T-helper 1 cell treated with Interleukin-12 subunit alpha and Interleukin-12 subunit beta and Interleukin-4 antibody, amounts not matched to agents 30 μg/mL and 1 μg/mL, for 36 hours (primary cell): ENCODE measurements around the gene TNFRSF19.

Source experiments
- H3K27ac Mint-ChIP-seq: one replicate; pipeline ENCODE4 v1.8.0; 2021; ENCODE audit warnings: mild to moderate bottlenecking, mixed read lengths
- H3K27me3 Mint-ChIP-seq: one replicate; pipeline ENCODE4 v1.8.0; 2021; ENCODE audit warnings: low read depth, mixed read lengths
- H3K36me3 Mint-ChIP-seq: one replicate; pipeline ENCODE4 v1.8.0; 2021; ENCODE audit warnings: low read depth, mixed read lengths
- H3K4me1 Mint-ChIP-seq: one replicate; pipeline ENCODE4 v1.8.0; 2021; ENCODE audit warnings: low read depth, mixed read lengths
- H3K4me3 Mint-ChIP-seq: one replicate; pipeline ENCODE4 v1.8.0; 2021; ENCODE audit warnings: mild to moderate bottlenecking, moderate library complexity, mixed read lengths
- H3K9me3 Mint-ChIP-seq: one replicate; pipeline ENCODE4 v1.8.0; 2021; ENCODE audit warnings: mixed read lengths

Gene TNFRSF19

DNA sequence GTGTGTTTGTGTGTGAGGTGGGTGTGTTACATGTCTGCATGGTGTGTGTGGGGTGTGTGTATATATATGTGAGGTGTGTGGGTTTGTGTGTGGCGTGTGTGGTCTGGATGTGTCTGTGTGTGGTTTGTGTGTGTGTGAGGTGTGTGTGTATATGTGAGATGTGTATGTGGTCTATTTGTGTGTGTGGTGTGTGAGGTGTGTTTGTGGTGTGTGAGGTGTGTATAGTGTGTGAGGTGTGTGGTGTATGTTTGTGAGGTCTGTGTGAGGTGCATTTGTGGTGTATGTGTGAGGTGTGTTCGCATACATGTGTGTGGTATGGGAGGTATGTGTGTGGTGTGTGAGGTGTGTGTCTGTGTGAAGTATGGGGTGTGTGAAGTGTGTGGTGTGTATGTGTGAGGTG, 12.5 kb upstream of the TNFRSF19 start:
- H3K9me3 Mint-ChIP-seq: no peaks in the 10 kb centered on the region

DNA sequence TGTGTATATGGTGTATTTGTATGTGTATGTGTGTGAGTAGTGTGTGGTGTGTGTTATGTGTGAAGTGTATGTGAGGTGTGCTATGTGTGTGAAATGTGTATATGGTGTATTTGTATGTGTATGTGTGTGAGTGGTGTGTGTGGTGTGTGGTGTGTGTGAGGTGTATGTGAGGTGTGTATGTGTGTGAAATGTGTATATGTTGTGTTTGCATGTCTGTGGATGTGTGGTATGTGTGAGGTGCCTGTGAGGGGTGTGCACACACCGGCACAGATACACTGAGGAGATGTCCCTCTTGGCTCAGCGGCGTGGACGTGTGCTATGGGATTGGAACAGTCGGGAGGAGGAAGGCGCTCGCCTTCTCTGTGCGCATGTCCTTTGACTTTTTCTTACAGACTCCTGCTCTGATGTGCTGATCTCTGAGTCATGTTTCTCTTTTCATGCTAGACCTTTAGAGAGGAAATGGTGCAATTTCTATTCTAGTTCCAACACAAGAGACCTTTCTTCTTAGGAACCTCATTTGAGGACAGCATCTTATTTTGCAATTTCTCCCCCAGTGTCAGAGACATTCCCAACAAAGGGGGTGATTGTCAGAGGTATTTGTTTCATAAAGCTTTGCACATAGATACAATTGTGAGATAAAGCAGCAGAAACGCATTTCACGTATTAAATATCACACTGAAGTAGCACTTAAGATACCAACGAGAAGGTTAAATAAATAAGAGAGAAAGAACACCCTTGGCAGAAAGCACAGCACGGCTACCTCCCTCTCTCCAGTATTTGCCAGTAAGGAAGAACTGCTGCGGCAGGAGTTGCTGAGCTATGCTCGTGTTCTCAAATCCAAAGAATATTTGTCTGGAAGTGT, 11.3 kb upstream of the TNFRSF19 start:
- Mint-ChIP-seq H3K27me3 (no peaks in the 10 kb centered on the region), H3K36me3 (no peaks in the 10 kb centered on the region), H3K27ac (no peak overlapping the region), H3K4me3 (no peak overlapping the region), H3K9me3 (no peaks in the 10 kb centered on the region), H3K4me1 (no peaks in the 10 kb centered on the region)

More for the DNA sequence above, 12.5 kb upstream of the TNFRSF19 start:
- Mint-ChIP-seq H3K27ac (no peak overlapping the region), H3K4me3 (no peak overlapping the region), H3K36me3 (no peaks in the 10 kb centered on the region), H3K4me1 (no peaks in the 10 kb centered on the region), H3K27me3 (no peaks in the 10 kb centered on the region)

DNA sequence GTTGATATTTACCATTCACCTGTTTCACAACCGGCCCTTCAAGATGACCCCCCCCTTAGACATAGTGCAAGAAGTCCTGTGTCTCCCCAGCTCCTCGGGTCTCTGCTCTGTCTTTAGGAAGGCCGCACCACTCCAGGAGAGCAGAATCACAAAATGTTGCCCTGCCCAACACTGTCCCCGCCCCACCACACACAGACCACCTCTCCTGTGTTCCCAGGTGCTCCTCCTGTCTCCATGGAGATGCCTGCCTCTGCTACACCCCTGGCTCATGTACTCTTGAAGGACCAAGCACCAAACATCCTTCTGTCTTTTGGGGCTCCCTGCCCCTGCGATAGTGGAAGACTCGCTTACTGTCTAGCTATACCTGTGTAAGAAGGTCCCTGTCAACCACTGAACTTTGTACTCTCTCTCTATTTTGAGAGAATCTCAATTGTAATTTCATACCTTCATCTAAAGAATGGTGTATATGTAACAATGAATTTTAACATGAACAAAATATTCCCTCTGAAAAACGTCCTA, 9.6 kb upstream of the TNFRSF19 start:
- Mint-ChIP-seq H3K27ac (no peak overlapping the region), H3K4me3 (no peak overlapping the region), H3K9me3 (no peaks in the 10 kb centered on the region), H3K4me1 (no peaks in the 10 kb centered on the region), H3K36me3 (no peaks in the 10 kb centered on the region), H3K27me3 (peaks cover 4% of the 10 kb centered on the region)

DNA sequence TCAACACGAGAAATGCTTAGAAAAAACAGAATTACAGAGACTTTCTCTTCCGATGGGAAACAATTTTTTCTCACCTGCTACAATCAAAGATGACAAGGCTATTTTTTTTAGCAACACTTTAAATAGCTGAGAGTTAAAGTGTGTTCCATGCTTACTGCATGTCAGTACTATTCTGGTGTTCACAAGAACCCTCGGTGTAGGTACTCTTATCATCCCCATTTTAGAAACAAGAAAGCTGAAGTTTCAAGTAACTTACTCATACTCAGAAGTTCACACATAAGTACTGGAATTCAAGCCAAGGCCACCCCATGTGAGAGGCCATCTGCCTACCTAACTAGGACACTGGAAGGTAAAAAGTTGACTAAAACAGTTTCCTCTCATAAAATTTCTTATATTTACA, 9.0 kb upstream of the TNFRSF19 start:
- Mint-ChIP-seq H3K9me3 (no peaks in the 10 kb centered on the region), H3K4me1 (no peaks in the 10 kb centered on the region), H3K36me3 (no peaks in the 10 kb centered on the region), H3K27ac (no peak overlapping the region), H3K27me3 (peaks cover 10% of the 10 kb centered on the region), H3K4me3 (no peak overlapping the region)

DNA sequence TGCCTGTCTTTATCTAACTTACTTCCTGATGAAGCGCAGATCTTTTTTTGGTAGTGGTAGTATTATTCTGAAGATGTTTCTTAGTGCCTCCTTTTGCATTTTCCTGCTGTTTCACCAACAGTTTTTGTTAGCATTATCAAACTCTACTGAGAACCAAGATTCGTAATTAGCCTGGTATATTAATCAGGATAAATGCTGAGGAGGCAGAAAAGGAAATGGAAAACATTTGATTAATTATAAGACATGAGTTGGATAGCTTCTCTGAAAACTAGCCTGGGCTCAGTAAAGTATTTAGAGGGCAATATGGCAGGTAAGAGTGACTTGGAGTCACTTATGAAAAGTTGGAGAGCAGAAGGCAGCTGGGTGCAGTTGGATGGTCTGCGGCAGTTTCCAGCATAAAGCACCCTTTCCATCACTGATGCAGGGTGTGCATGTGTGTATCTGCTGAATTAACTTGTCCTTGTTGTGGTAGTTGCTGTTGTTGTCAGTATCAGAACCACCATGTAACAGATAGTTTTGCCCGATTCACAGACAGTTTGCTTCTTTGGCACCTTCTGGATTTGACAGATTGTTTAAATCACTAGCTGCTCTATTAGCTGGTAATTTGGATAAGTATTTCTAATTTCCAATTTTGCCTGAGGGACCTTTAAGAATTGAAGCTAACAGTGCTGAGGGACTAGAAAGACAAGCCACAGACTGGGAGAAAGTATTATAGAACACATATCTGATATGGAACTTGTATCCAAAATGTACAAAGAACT, 6.9 kb upstream of the TNFRSF19 start:
- H3K4me1 Mint-ChIP-seq: no peaks in the 10 kb centered on the region
- no peaks in the 10 kb centered on the region for H3K9me3 Mint-ChIP-seq
- H3K27me3 Mint-ChIP-seq: peaks cover 21% of the 10 kb centered on the region
- no peak overlapping the region for H3K27ac Mint-ChIP-seq
- no peaks in the 10 kb centered on the region for H3K36me3 Mint-ChIP-seq
- H3K4me3 Mint-ChIP-seq: no peak overlapping the region

DNA sequence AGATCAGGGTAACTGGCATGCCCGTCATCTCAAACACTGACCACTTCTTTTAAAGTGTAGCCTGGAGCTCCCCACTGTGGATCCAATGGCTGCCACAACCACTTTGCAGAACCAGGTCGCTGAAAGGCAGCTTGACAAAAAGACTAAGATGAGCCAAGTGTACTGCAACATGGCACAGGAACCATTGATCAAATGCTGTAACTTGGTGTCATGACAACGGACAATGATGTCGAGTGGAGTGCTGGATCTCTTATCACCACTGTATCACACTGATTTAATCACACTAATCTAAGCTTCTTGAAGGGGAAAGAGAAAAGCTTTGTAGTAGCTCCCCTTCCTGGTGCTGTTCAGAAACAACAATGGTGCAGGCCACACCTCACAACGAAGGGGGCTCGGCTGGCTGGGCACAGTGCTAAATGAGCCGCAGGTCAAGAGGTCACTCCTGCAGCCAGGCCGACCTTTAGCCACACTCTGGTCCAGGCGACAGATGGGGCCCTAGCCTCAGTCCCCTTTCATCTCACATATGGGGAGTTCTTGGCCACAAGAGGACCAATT, 2.2 kb upstream of the TNFRSF19 start:
- Mint-ChIP-seq H3K4me3 (no peak overlapping the region), H3K9me3 (no peaks in the 10 kb centered on the region)

DNA sequence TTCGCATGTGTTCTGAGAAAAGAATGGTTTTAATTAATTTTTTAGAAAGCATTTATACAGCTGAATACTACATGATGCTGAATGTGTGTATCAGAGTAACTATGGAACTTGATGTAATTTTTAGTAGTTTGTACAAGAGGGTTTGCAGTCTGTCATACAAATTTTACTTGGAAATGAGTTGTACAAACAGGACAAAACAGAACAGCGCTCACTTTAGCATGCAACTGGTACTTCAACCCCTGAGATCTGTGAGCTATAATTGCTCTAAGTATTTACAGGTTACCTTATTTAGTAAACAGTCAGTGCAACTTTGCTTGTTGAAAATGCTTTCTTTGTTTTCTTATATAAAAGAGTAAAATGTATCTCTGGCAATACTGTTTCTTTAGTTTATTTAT, 706 bp downstream of the TNFRSF19 start:
- peaks cover 68% of the 10 kb centered on the region for H3K27me3 Mint-ChIP-seq
- H3K36me3 Mint-ChIP-seq: no peaks in the 10 kb centered on the region
- no peaks in the 10 kb centered on the region for H3K9me3 Mint-ChIP-seq
- H3K4me1 Mint-ChIP-seq: no peaks in the 10 kb centered on the region
- no peak overlapping the region for H3K27ac Mint-ChIP-seq
- no peak overlapping the region for H3K4me3 Mint-ChIP-seq

More for the DNA sequence above, 2.2 kb upstream of the TNFRSF19 start:
- H3K27me3 Mint-ChIP-seq: peaks cover 55% of the 10 kb centered on the region
- no peak overlapping the region for H3K27ac Mint-ChIP-seq
- H3K36me3 Mint-ChIP-seq: no peaks in the 10 kb centered on the region
- H3K4me1 Mint-ChIP-seq: no peaks in the 10 kb centered on the region

DNA sequence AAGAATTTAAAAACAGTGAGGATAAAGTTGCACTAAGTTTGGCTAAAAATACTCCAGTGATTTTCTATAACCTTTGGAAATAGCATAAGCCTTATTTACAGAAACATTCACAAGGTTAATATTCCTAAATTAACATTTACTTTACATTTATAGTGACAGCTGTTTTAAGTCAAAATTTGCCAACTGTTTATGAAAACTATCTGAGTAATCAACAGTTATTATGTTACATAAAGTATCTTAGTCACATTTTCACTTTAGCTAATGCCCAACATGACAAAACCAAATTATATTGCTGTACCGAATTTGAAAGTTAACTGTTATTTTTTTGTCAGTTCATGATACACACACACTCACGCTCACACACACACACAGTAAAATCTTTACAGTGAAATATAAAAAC, 1.2 kb downstream of the TNFRSF19 start:
- Mint-ChIP-seq H3K9me3 (no peaks in the 10 kb centered on the region), H3K36me3 (no peaks in the 10 kb centered on the region), H3K27me3 (peaks cover 68% of the 10 kb centered on the region), H3K4me3 (no peak overlapping the region), H3K27ac (no peak overlapping the region), H3K4me1 (no peaks in the 10 kb centered on the region)

DNA sequence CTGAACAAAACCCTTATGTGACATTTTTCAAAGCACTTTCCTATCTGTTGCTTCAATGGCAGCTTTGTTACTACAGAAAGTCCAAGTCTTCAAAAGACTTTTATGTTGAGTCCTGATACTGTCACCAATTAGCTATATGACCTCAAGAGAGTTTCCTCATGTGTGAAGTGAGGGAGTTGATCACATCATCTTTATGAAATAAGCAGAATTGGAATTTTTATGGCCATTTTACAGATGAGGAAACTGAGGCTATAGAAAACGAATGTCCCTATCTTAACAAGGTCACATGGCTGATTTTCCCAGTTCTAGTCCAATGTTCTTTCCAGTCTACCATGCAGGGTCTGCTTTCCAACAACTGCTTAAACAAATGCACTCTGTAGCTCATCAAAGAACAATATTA, 2.6 kb downstream of the TNFRSF19 start:
- Mint-ChIP-seq H3K9me3 (no peaks in the 10 kb centered on the region), H3K36me3 (peaks cover 2% of the 10 kb centered on the region), H3K4me3 (no peak overlapping the region), H3K4me1 (peaks cover 4% of the 10 kb centered on the region), H3K27me3 (peaks cover 74% of the 10 kb centered on the region), H3K27ac (no peak overlapping the region)

DNA sequence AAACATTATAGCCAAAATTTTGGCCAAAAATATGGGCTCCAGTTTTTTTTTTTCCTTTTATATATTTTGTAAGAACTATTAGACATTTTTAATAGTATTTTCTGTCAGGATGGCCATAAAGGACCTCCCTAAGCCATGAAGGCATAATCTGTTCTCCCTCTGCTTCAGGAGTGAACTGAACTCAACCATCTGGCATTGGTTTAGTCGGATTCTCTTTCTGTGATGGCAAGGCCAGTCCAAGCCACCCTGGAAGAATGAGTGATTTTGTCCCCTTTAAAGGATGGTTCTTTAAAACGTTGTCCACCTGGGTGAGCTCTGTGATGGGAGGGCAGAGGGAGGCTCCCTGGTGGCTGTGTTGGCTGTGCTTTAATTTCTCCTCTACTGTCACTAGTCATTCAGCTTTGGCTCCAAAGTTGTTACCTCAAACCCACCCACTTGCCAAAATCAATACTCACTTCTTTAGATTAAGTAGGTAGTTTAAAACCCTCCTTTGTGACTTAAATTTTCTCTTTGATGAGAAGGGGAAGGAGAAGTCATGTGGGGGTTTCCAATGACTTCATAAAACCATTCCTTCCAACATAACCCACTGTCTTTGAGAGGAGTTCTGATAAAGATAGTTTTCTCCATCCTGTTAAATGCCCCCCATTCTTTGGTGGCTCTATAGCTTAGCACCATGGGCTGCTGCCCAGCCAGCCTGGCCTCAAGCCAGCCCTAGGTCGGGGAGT, 4.4 kb downstream of the TNFRSF19 start:
- H3K9me3 Mint-ChIP-seq: no peaks in the 10 kb centered on the region
- no peak overlapping the region for H3K27ac Mint-ChIP-seq
- H3K4me1 Mint-ChIP-seq: peaks cover 11% of the 10 kb centered on the region
- H3K36me3 Mint-ChIP-seq: peaks cover 2% of the 10 kb centered on the region
- peaks cover 68% of the 10 kb centered on the region for H3K27me3 Mint-ChIP-seq
- H3K4me3 Mint-ChIP-seq: no peak overlapping the region

DNA sequence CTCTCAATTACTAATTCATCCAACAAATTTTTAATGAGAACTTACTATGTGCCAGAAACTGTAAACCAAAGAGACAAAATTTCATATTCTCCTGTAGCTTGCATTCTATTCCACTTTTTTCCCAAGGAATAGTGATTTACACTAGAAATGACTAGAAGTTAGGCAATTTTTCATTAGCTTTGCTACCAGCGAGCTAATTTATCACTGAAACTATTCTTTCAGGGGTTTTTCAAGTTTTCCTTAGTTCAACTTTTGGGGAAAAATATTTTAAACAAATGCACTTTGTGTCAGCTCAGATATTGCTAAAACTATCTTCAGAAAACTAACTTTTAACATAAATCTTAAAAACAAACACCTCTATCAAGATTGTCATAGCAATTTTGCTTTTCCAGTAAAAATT, 5.4 kb downstream of the TNFRSF19 start:
- no peak overlapping the region for H3K4me3 Mint-ChIP-seq
- peaks cover 2% of the 10 kb centered on the region for H3K36me3 Mint-ChIP-seq
- H3K27me3 Mint-ChIP-seq: peaks cover 67% of the 10 kb centered on the region
- H3K27ac Mint-ChIP-seq: no peak overlapping the region
- H3K9me3 Mint-ChIP-seq: no peaks in the 10 kb centered on the region
- H3K4me1 Mint-ChIP-seq: peaks cover 18% of the 10 kb centered on the region

DNA sequence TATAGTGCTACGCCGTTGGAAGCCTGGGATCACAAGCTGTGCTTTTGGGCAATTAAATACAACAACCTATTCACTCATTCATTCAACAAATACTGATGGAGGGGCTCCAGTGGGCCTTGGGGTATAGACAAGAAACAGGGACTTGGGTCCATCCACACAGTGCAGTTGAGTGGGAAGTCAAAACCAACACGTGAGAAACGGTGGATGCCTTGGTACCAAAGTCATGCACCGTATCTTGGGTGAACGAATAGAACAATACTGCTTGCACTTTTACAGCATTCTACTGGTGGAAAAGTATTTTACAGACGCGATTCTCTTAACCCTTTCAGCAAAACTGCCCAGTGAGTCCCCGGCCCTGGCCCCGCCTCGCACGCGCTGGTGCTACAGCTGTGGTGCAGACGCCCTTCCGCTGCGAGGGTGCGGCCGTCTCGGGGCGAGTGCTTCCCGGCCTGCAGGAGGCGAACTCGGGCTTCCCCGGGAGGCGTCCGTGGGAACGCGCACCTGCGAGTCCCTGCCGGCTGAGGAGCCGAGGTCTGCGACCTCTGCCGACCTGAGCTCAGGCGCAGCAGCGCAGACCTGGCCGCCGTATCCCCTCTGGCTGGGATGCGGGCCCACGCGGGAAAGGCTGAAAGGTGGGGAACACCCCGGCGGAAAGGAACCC, 8.3 kb downstream of the TNFRSF19 start:
- no peaks in the 10 kb centered on the region for H3K9me3 Mint-ChIP-seq
- H3K4me3 Mint-ChIP-seq: peak overlapping the region; percentile 76
- H3K36me3 Mint-ChIP-seq: peaks cover 2% of the 10 kb centered on the region
- peaks cover 18% of the 10 kb centered on the region for H3K4me1 Mint-ChIP-seq
- H3K27ac Mint-ChIP-seq: peak overlapping the region; percentile 36
- peaks cover 67% of the 10 kb centered on the region for H3K27me3 Mint-ChIP-seq

DNA sequence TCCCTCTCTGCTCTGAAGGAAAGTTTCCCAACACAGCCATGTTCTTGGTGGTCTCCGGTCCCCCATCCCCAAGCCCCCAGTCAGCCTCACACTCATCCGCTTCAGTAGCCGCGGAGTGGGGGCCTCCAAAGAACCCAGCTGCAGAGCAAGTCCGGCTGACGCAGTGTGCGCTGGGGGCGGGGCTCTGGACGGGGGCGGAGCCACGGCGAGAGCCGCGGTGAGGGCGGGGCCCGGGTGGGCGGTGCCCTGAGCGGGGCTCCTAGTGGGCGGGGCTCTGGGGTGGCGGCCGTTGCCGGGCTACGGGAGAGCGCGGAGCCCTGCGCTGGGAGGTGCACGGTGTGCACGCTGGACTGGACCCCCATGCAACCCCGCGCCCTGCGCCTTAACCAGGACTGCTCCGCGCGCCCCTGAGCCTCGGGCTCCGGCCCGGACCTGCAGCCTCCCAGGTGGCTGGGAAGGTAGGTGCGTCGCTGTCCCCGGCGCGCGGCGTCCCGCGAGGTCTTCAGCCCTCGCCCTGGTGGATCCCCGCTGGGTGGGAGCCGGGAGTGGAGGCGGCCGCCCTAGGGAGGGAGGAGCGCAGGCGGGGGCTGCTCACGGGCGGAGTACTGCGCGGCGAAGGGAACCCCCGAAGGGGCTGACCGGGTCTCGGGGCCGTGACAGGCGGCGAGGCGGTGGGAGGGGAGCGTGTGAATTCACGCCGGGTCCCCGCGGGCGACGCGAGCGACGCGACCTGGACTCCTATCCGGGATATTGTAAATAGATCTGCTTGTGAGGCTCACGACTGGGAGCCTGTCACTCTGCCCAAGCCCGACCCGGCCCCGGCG, 9.1 kb downstream of the TNFRSF19 start:
- Mint-ChIP-seq H3K9me3 (no peaks in the 10 kb centered on the region), H3K27me3 (peaks cover 72% of the 10 kb centered on the region), H3K4me3 (peak overlapping the region; percentile 76), H3K27ac (peak overlapping the region; percentile 36), H3K36me3 (peaks cover 2% of the 10 kb centered on the region), H3K4me1 (peaks cover 18% of the 10 kb centered on the region)
